Esophagus squamous epithelium (tissue), 4 donors: ENCODE measurements around the gene F3.

Source experiments
- CTCF ChIP-seq, 6 experiments: fragments of 450-650 bp in 4 of 6; fragments of 200-600 bp in 2 of 6; sonication (generic) in 2 of 6; IDR thresholded peaks; one replicate each; pipeline ENCODE4 v1.5.1; 2016 to 2019; ENCODE audit warnings: antibody characterized with exemption in 6 of 6, mild to moderate bottlenecking in 4 of 6, moderate library complexity in 4 of 6
- POLR2A ChIP-seq, 4 donors: fragments of 450-650 bp; IDR thresholded peaks; one replicate each; pipeline ENCODE4 v1.6.1; 2017; ENCODE audit warnings: antibody characterized with exemption in 4 of 4, mild to moderate bottlenecking in 4 of 4, moderate library complexity in 3 of 4

- TF ChIP-seq CTCF (IDR thresholded peaks at IDR 0.05), result no peak
- no peak for TF ChIP-seq POLR2A (IDR thresholded peaks at IDR 0.05)
These were observed 11.8 kb upstream of the F3 start for GRCh38 chr1:94553323-94553730.
